HepG2 (cell line): ENCODE measurements around the gene TMEM95.

Source experiments
- CTCF ChIP-seq: sonication (generic); formaldehyde crosslinking; IDR thresholded peaks from 2 replicates; pipeline ENCODE4 v1.5.0; 2020; ENCODE audit warnings: mild to moderate bottlenecking, missing genetic modification reagents, moderate library complexity
- ELF3 ChIP-seq: IDR thresholded peaks from 2 replicates; pipeline ENCODE4 v1.6.1; 2016; ENCODE audit warnings: missing genetic modification reagents, missing compliant biosample characterization
- FOXJ3 ChIP-seq: sonication (generic); formaldehyde crosslinking; IDR thresholded peaks from 2 replicates; pipeline ENCODE4 v1.4.0; 2020; ENCODE audit warnings: missing genetic modification reagents, mild to moderate bottlenecking, borderline replicate concordance
- IKZF1 ChIP-seq: fragments of 450-650 bp; IDR thresholded peaks from 2 replicates; pipeline ENCODE4 v1.7.1; 2016
- MATR3 ChIP-seq: sonication (generic); formaldehyde crosslinking; IDR thresholded peaks from 2 replicates; pipeline ENCODE4 v1.4.0; 2020; ENCODE audit warnings: missing genetic modification reagents
- ZNF160 ChIP-seq: sonication (generic); formaldehyde crosslinking; IDR thresholded peaks from 2 replicates; pipeline ENCODE4 v1.8.0; 2022; ENCODE audit warnings: mild to moderate bottlenecking, inconsistent platforms, missing genetic modification reagents

GRCh38 chr17:7341842-7342241, 13.1 kb upstream of the TMEM95 start:
- no peak for TF ChIP-seq FOXJ3
- no peak for TF ChIP-seq CTCF
- TF ChIP-seq ELF3: no peak
- TF ChIP-seq MATR3 (CRISPR knock-in tag): no peak
- no peak for TF ChIP-seq ZNF160 (CRISPR knock-in tag)
- no peak for TF ChIP-seq IKZF1
